ENCODE data around the gene GEMIN5. TPM values are rescaled to one million over a fixed set of nuclear protein-coding genes. Genes with fewer than 3 reads are reported as not detected.
"Not testable (repeated sequence)": the region's sequence is repeated elsewhere in the genome, so short reads cannot be mapped to it uniquely, and the experiment has no call there.

The GEMIN5 gene
- total RNA-seq, 1 experiment from 2014 or later = 30.5 TPM

GRCh38 chr5:154916874-154917273, 21.1 kb downstream of the GEMIN5 start:
- Mint-ChIP-seq H3K27me3 (ENCODE audit: unreplicated experiment) (no peaks in the 10 kb centered on the region), H3K36me3 (ENCODE audit: insufficient read depth, unreplicated experiment) (peaks cover 40% of the 10 kb centered on the region), H3K9me3 (ENCODE audit: low read depth, unreplicated experiment) (no peaks in the 10 kb centered on the region), H3K27ac (ENCODE audit: unreplicated experiment) (no peak overlapping the region), H3K4me1 (ENCODE audit: low read depth, unreplicated experiment) (no peaks in the 10 kb centered on the region), H3K4me3 (ENCODE audit: low read depth, unreplicated experiment) (no peak overlapping the region)
- DNase-seq = no peak
- CTCF ChIA-PET = no interaction called here
- intact Hi-C loops (cut with micrococcal nuclease; ENCODE audit: unreplicated experiment) = no loop called here
- no TSS peak for BruUV-seq (replicated peaks)
- TF ChIP-seq CTCF (IDR thresholded peaks at IDR 0.05; ENCODE audit: unreplicated experiment) = no peak

- H3K9me3 Mint-ChIP-seq (ENCODE audit: low read depth, unreplicated experiment); H3K4me3 Mint-ChIP-seq (ENCODE audit: low read depth, unreplicated experiment); H3K27me3 Mint-ChIP-seq (ENCODE audit: unreplicated experiment); BruUV-seq (replicated peaks); DNase-seq; intact Hi-C loops (cut with micrococcal nuclease; ENCODE audit: unreplicated experiment); H3K27ac Mint-ChIP-seq (ENCODE audit: unreplicated experiment); H3K4me1 Mint-ChIP-seq (ENCODE audit: low read depth, unreplicated experiment): not testable (repeated sequence)
- H3K36me3 Mint-ChIP-seq (ENCODE audit: insufficient read depth, unreplicated experiment) = peaks cover 39% of the 10 kb centered on the region
- CTCF ChIA-PET = interaction anchor here (1.0 kb wide), 1 partner anchor 32 kb away, joined by 3 read pairs; the partner anchor contains the start of gene GEMIN5
Observed at GRCh38 chr5:154905601-154906000, 32.4 kb downstream of the GEMIN5 start.

GRCh38 chr5:154901913-154902312, 36.1 kb downstream of the GEMIN5 start:
- CTCF ChIA-PET = no interaction called here
- no TSS peak for BruUV-seq (replicated peaks)
- H3K36me3 Mint-ChIP-seq (ENCODE audit: insufficient read depth, unreplicated experiment) = peaks cover 51% of the 10 kb centered on the region

GRCh38 chr5:154901276-154901675, 36.7 kb downstream of the GEMIN5 start:
- TF ChIP-seq CTCF (IDR thresholded peaks at IDR 0.05; ENCODE audit: unreplicated experiment) = no peak
- intact Hi-C loops (cut with micrococcal nuclease; ENCODE audit: unreplicated experiment) = no loop called here
- Mint-ChIP-seq H3K36me3 (ENCODE audit: insufficient read depth, unreplicated experiment) (peaks cover 51% of the 10 kb centered on the region), H3K27me3 (ENCODE audit: unreplicated experiment) (no peaks in the 10 kb centered on the region), H3K4me1 (ENCODE audit: low read depth, unreplicated experiment) (no peaks in the 10 kb centered on the region), H3K27ac (ENCODE audit: unreplicated experiment) (no peak overlapping the region), H3K4me3 (ENCODE audit: low read depth, unreplicated experiment) (no peak overlapping the region), H3K9me3 (ENCODE audit: low read depth, unreplicated experiment) (no peaks in the 10 kb centered on the region)
- no TSS peak for BruUV-seq (replicated peaks)
- DNase-seq = no peak
- CTCF ChIA-PET = no interaction called here

More at GRCh38 chr5:154901913-154902312, 36.1 kb downstream of the GEMIN5 start:
- TF ChIP-seq CTCF (IDR thresholded peaks at IDR 0.05; ENCODE audit: unreplicated experiment) = no peak
- intact Hi-C loops (cut with micrococcal nuclease; ENCODE audit: unreplicated experiment) = no loop called here
- H3K4me3 Mint-ChIP-seq (ENCODE audit: low read depth, unreplicated experiment) = no peak overlapping the region
- DNase-seq = no peak
- no peaks in the 10 kb centered on the region for H3K27me3 Mint-ChIP-seq (ENCODE audit: unreplicated experiment)
- H3K4me1 Mint-ChIP-seq (ENCODE audit: low read depth, unreplicated experiment) = no peaks in the 10 kb centered on the region
- no peak overlapping the region for H3K27ac Mint-ChIP-seq (ENCODE audit: unreplicated experiment)
- H3K9me3 Mint-ChIP-seq (ENCODE audit: low read depth, unreplicated experiment) = no peaks in the 10 kb centered on the region

- CTCF ChIA-PET = no interaction called here
- BruUV-seq (replicated peaks) = no TSS peak
- H3K4me3 Mint-ChIP-seq (ENCODE audit: low read depth, unreplicated experiment) = no peak overlapping the region
- H3K27me3 Mint-ChIP-seq (ENCODE audit: unreplicated experiment) = no peaks in the 10 kb centered on the region
- intact Hi-C loops (cut with micrococcal nuclease; ENCODE audit: unreplicated experiment) = no loop called here
- peaks cover 52% of the 10 kb centered on the region for H3K36me3 Mint-ChIP-seq (ENCODE audit: insufficient read depth, unreplicated experiment)
- no peak overlapping the region for H3K27ac Mint-ChIP-seq (ENCODE audit: unreplicated experiment)
- H3K4me1 Mint-ChIP-seq (ENCODE audit: low read depth, unreplicated experiment) = no peaks in the 10 kb centered on the region
- no peaks in the 10 kb centered on the region for H3K9me3 Mint-ChIP-seq (ENCODE audit: low read depth, unreplicated experiment)
- TF ChIP-seq CTCF (IDR thresholded peaks at IDR 0.05; ENCODE audit: unreplicated experiment) = no peak
- no peak for DNase-seq
Observed at GRCh38 chr5:154900066-154900465, 37.9 kb downstream of the GEMIN5 start.
